ENCODE measurements around the gene RIPOR3.
"Not testable (repeated sequence)": the region's sequence is repeated elsewhere in the genome, so short reads cannot be mapped to it uniquely, and the experiment has no call there.

RIPOR3 gene

GRCh38 chr20:50602432-50603088, 88.8 kb downstream of the RIPOR3 start:
- DNase-seq = no peak

DNA sequence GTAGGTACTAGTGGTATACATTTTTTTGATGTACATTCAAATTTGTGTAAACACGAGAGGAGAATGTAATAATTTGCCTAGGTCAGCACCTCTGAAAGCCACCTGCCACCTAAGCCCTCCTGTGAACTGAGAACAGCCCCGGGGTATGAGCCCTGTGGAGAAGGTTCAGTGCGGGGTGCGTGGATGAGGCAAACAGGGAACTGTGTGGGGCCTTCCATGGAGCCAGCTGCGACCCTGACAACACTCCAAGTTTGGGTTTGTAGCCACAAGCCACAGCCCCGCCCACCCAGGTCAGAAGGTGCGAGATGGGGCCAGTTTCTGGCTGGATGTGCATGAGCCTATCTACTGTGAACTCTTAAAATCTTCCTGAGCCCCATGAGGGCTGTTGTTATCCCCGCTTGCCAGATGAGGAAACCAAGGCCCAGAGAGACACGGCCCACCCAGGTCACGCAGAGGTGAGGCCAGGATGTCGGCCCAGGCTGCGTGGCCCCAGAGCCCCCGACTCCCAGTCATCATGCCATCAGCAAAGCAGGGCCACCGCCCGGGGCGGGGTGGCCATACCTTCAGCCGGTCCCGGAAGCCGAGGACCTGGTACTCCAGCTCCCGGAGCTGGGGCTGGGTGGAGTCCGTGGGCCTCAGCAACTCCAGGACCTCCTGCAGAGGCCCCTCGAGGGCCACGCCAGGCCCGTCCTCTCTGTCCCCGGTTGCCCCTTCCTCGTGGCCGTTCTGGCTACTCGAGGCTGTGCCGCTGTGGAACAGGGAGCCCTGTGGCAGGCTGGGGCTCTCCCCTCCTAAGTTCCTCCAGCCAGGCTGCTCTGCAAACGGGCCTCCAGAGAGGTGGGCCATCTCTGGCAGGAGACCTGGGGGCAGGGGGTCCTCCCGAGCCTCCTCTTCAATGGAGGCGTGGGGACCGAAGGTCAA, 89.6 kb downstream of the RIPOR3 start:
- no peak for DNase-seq

DNA sequence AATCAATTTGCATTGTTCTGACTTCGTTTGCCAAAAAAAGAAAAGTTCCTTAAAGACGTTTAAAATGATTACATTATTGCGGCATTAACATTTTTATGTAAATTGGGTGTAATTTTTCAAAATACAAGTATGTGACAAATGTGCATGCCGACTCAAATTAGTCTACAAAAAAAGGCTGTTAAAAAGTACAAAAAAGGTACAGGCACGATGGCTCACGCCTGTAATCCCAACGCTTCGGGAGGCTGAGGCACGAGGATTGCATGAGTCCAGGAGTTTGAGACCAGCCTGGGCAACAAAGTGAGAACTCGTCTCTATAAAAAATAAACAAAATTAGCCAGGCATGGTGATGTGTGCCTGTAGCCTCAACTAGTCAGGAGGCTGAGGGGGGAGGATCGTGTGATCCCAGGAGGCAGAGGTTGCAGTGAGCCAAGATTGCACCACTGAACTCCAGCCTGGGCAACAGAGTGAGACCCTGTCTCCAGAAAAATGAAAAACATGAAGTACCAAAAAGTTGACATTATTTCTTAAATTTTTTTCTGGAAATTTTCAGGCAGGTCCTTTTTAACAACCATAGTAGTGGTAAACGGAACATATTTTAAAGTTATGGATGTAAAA, 91.0 kb downstream of the RIPOR3 start:
- DNase-seq = no peak

DNA sequence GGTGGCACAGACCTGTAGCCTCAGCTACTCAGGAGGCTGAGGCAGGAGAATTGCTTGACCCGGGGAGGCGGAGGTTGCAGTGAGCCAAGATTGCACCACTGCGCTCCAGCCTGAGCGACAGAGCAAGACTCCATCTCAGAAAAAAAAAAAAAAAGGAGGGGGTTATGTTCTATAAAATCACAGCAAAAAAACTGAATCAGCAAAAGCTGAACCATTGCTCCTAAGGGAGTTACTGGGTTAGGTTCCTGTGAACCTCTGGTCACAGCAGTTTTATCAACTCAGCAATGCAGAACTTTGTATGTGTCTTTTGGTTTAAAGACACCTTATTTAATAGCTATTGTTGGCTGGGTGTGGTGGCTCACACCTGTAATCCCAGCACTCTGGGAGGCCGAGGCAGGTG, 92.6 kb downstream of the RIPOR3 start:
- DNase-seq = not testable (repeated sequence)

DNA sequence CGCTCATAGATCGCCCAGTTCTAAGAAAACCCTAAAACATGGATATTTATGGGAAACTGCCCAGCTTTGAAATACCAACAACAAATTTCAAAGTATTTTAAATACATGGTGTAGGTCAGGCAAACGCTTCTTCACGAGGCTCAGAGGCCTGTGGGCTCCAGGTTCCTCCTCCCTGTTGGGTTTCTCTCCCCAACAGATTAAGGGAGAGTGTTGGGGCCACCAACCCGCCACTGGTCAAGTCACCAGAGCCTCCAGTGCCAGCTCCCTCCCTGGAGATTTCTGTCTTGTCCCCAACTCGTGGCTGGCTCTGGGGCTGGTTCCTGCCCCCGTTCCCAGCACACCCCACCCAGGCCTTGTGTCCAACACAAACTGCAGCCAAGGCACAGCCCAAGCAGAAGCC, 93.3 kb downstream of the RIPOR3 start:
- DNase-seq = no peak

DNA sequence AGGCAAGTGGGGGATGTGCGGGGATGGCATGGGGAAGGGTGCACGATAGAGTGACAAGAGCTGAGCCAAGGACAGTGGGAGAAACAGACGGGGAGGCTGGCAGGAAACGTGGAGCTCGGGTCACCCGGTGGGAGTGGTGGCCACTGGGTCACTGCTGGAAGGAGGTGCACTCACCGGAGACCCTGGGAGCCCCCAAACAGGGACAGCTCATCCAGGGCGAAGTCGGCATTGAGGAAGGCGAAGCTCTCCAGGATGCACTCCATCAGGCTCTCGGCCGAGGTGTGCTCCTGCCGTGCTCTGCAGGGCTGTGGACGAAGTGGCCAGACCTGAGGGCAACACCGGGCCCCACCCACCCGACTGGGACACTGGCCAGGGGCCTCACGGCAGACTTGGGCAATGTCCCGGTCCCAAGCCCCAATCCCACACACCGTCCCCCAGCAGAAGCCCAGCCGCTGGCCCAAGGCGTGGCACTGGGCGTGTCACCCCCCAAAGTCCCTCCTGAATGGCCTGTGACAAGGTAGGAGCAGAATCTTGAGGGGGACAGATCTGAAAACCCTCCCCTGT, 93.9 kb downstream of the RIPOR3 start:
- DNase-seq = no peak

- DNase-seq = no peak
Measured at GRCh38 chr20:50596694-50597021, 94.7 kb downstream of the RIPOR3 start.

DNA sequence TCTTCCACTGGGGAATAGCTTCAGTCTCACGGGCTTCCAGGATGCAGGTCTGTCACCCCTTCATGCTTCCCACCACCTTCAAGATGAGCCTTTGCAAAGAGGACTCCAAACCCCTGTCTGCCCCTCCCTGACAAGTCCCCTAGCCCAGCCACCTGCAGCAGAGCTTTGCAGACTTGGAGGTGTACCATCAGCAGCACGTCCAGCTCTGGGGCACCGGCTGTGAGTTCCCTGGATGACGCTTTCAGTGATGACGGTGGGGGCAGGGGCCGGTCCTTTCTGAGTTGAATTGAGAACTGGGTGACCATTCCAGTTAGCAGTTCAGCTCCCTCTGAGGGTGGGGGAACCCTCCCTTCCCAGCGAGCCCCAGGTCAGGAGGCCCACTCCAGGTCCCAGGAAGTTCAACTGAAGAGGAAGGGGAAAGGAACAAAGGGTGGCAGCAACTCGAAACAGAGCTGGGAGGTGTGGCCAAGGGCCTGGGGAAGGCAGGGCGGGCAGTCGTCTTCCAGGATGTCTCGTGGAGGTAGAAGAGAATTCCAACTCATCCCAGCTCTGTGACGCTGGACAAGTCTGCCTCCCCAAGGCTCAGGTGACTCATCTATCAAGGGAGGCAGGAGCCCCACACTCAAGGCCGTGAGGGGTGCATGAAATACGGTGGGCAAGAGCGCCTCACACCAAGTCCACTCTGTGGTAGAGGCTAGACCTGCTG, 95.2 kb downstream of the RIPOR3 start:
- DNase-seq = no peak

DNA sequence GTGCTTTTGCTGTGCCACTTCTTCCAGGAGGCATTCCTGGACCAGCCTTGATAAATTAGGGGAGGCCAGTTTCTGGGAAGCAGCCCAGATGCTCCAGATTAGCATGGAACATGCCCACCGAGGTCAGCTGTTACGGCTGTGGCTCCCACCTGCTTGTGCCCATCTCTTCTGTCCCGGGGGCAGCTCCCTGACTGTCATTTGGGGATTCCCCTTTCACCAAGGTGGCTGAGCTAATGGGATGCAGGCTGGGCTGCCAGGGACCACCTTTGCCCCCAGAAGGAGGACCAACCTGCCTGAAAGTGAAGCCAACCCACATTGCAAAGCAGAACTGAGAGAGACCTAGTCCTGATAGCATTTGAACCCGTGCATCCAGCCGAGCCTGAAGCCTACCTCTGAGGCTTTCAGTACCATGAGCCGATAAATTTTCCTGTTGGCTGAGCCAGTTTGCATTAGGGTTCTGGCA, 95.9 kb downstream of the RIPOR3 start:
- DNase-seq = no peak

DNA sequence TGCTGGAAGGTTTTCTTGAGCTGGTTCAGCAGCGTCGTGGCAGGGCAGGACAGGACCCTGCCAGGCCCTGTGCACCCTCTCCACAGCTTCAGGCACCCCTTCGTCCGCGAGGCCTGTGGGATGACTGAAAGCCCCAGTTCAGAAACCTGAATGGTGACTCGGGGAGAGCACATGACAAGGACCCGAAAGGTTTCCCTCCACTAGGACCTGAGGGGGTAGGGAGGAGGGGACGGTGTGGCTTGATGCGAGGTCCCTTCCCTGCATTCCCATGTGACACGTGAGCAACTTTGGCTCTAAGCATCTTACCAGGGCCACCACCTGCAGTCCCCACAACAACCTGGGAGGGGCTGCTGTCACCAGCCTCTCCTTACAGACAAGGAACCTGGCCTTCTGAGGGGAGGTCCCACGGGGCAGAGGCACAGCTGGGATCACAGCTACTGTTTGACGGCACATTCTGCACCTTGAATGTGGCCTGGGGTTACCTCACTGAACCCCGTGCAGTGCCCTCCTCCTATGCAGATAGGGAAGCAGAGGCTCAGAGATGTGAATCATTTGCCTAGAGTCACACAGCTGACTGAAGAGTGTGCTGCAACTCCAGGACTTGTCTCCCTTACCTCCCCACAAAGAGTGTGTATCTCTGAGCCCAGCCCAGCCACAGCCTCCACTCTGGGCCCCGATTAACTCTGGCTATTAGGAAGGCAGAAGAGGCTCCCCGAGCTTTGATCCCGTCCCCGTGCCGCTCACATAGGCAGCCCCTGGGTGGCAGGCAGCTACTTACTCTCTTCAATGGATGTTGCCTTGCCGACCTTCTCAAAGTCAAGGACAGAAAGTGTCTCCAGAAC, 96.5 kb downstream of the RIPOR3 start:
- no peak for DNase-seq

DNA sequence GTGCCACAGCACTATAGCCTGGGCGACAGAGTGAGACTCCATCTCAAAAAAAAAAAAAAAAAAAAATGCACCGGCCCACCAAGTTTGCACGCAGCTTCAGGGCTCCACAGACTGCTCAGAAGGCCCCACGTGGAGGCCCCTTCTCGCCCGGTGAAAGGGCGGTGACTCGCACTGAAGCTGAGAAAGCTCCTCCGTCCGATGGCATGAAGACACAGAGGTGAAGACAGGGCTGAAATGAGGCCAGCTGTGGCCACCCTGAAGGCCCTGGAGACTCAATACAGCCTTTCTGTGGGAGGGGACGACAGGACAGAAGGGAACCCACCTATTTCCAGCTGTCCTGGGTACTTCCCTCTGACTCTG, 97.1 kb downstream of the RIPOR3 start:
- no peak for DNase-seq

DNA sequence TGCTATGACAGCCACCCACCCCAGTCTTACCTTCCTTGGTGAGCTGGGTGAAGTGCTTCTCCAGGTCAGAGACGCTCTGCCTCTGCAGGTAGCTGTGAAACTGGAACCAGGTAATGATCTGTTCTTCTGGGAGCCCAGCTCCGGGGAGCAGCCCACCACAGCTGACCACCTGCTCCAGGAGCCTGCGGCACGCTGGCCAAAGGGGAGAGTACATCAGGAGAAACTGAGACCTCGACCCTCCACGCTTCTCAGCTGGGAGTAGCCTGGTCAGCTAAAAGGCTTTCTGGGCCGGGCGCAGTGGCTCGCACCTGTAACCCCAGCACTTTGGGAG, 98.4 kb downstream of the RIPOR3 start:
- DNase-seq = no peak

DNA sequence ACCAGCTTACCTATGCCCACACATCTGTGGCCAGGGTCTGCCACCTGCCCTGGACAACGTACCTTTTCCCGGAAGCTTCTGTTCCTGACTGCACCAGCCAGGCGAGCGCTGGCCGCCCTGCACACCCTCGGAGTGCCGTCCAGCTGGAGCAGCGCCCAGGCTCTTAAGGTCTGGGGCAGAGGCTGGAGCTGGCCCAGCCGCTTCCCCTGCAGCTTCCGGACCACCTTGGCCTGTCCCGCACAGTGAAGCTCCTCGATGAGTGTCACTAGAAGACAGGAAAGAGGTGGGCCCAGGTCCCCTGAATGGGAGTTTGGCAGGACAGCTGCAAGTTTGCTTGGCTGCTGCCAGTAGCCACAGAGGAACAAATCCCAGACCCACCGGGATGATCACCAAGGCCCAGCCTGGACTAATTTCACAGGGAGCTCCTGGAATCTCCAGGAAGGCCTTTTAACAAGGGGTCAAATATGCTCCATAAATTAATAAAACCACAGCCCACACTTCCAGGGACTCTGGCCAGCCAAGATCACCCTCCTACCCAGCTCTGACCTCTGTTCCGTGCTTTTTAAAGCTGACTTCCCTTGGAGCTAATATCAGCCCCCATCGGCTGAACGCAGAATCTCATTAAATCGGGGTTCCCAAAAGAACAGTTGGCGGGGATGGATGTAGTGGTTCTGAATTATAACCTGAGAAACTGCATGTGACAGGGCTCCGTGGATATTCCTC, 98.9 kb downstream of the RIPOR3 start:
- DNase-seq = no peak

GRCh38 chr20:50591233-50591852, 100.0 kb downstream of the RIPOR3 start:
- DNase-seq = no peak

GRCh38 chr20:50590348-50590664, 101.0 kb downstream of the RIPOR3 start:
- no peak for DNase-seq

- no peak for DNase-seq
Measured at GRCh38 chr20:50589548-50590347, 101.6 kb downstream of the RIPOR3 start.

DNA sequence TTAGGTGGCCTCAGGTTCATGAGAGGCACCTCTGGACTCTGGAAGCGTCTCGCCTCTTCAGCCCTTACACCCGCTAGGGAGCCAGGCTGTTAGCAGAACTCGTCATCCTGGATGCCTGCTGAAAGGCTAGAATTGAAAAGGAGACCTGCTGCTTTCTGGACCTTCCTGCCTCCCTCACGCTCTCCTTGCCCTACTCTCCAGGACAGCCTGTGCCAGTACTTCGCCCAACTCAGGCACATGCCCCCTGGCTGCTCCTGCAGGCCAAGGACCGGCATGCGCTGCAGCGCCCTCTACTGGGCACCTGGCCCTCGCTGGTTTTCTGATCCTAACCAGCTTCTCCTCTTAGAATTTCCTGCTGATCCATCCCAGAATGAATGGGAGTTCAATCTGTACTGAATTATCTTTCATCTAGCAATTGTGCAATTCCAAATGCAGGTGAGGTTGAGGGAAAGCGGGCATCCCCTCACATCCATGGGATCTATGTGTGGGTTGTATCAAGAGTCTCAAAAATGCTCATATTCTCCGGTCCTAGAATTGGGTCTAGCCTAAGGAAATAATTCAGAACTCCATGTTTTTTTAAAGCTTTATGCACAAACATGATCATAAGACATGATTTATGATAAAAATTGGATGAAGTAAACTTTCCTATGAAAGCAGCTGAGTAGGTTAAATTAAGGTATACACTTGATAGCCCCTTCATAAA, 103.2 kb downstream of the RIPOR3 start:
- DNase-seq = peak; percentile 63

DNA sequence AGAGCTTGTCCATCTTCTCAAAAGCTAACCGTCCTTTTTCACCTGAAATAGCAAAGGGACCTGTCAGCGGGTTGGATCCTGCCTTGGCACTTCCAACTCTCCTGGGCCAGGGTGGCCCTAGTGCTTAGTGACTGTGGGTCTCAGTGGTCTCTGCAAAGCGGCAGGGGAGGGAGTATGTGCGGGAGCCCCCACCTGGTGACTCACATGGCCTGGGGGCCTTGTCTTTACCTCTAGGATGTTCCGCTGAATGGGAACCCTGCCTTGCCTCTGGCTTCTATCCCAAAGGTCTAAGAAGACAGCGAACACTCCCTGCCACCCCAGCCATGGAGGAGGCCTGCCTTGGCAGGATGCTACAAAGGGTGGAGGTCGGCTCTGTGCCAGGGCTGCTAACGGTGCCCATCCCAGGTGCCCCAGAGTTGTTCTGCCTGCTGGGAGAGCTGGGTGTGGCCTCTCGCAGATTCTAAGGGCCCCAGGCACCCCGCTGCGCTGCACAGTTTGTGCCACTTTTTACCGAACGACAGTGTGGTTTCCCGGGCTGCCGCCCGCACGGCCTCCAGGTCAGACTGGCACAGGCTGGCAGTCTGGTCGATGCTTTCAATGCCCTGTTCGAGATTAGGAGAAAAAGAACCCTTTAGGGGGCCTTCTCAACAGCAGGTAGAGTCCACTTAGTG, 103.9 kb downstream of the RIPOR3 start:
- no peak for DNase-seq
